K562 (cell line): ENCODE results near the gene STON2.

Experiments used
- E2F3 ChIP-seq: fragments of 250-450 bp; sonication (Bioruptor Pico); IDR thresholded peaks from 2 replicates; pipeline ENCODE4 v1.4.0; 2020; ENCODE audit warnings: mild to moderate bottlenecking
- MYC ChIP-seq, 2 experiments: fragments of 250-450 bp in 1 of 2; sonication (Bioruptor Pico) in 1 of 2; IDR thresholded peaks; 2 replicates each; pipeline versions ENCODE4 v1.5.1 to v1.6.1; 2012 to 2021; ENCODE audit warnings: low read depth in 2 of 2, borderline replicate concordance in 1 of 2, improper control_type of control experiment in 1 of 2, low read length in 1 of 2, mild to moderate bottlenecking in 1 of 2, moderate library complexity in 1 of 2
- PML ChIP-seq: IDR thresholded peaks from 2 replicates; pipeline ENCODE4 v1.6.1; 2012; ENCODE audit warnings: low read length, inconsistent platforms
- PTRF ChIP-seq: fragments of 450-650 bp; IDR thresholded peaks from 2 replicates; pipeline ENCODE4 v1.6.1; 2016; ENCODE audit warnings: mild to moderate bottlenecking, missing genetic modification characterization, missing compliant biosample characterization

- no peak for TF ChIP-seq MYC (IDR thresholded peaks at IDR 0.05; ENCODE audit: low read depth, low read length)
- TF ChIP-seq MYC (CRISPR knock-in tag; IDR thresholded peaks at IDR 0.05; ENCODE audit: borderline replicate concordance, low read depth), result no peak
- no peak for TF ChIP-seq PTRF (tag)
- no peak for TF ChIP-seq PML
- no peak for TF ChIP-seq E2F3 (CRISPR knock-in tag)
Measured at GRCh38 chr14:81273521-81273920, 126.6 kb downstream of the STON2 start.
